Measurements from ENCODE around the gene TM9SF3. TPM values are rescaled to one million over a fixed set of nuclear protein-coding genes. Genes with fewer than 3 reads are reported as not detected.

The TM9SF3 gene
- total and polyA plus RNA-seq, 2 experiments from 2014 or later = 37.3 to 72.5 TPM

- no peaks in the 10 kb centered on the region for H3K36me3 Mint-ChIP-seq (ENCODE audit: low read depth)
- no peak overlapping the region for H3K4me3 Mint-ChIP-seq
- H3K27me3 Mint-ChIP-seq (ENCODE audit: insufficient read depth, low read depth, poor library complexity) = no peaks in the 10 kb centered on the region
- DNase-seq (ENCODE audit: low spot score) (peak; percentile 37), ATAC-seq (no peak)
- Histone ChIP-seq H3K4me3 (no peak overlapping the region), H3K79me2 (replicated peaks; ENCODE audit: insufficient read depth) (no peaks in the 10 kb centered on the region), H3F3A (replicated peaks; ENCODE audit: low read depth) (no peaks in the 10 kb centered on the region), H3K27me3 (ENCODE audit: insufficient read depth) (no peaks in the 10 kb centered on the region), H2AFZ (no peak overlapping the region), H3K9me2 (ENCODE audit: insufficient read depth) (no peaks in the 10 kb centered on the region), H3K36me3 (ENCODE audit: insufficient read depth) (no peaks in the 10 kb centered on the region), H4K20me1 (replicated peaks; ENCODE audit: insufficient read depth) (no peaks in the 10 kb centered on the region), H3K4me2 (no peak overlapping the region), H3K27ac (ENCODE audit: low read depth) (no peak overlapping the region), H3K4me1 (ENCODE audit: insufficient read depth) (no peaks in the 10 kb centered on the region)
- H3K4me1 Mint-ChIP-seq = no peaks in the 10 kb centered on the region
- no peak overlapping the region for H3K27ac Mint-ChIP-seq
- H3K9me3 Mint-ChIP-seq = no peaks in the 10 kb centered on the region
- TF ChIP-seq CREB1 (CRISPR knock-in tag; IDR thresholded peaks at IDR 0.05; ENCODE audit: low read depth) (no peak), ZNF114 (CRISPR knock-in tag; IDR thresholded peaks at IDR 0.05) (no peak), NANOG (IDR thresholded peaks at IDR 0.05; ENCODE audit: borderline replicate concordance) (no peak), STAT1 (IDR thresholded peaks at IDR 0.05; ENCODE audit: unreplicated experiment) (no peak)
Observed at GRCh38 chr10:96632974-96633710, 46.3 kb upstream of the TM9SF3 start.

GRCh38 chr10:96627292-96627691, 40.5 kb upstream of the TM9SF3 start:
- no peak overlapping the region for H2AFZ ChIP-seq
- H3K36me3 ChIP-seq (ENCODE audit: insufficient read depth) = no peaks in the 10 kb centered on the region
- H3K4me3 Mint-ChIP-seq = no peak overlapping the region
- peaks cover 2% of the 10 kb centered on the region for H3K27me3 Mint-ChIP-seq (ENCODE audit: insufficient read depth, low read depth, poor library complexity)
- no peaks in the 10 kb centered on the region for H3K9me3 Mint-ChIP-seq
- H3K79me2 ChIP-seq (replicated peaks; ENCODE audit: insufficient read depth) = no peaks in the 10 kb centered on the region
- H3F3A ChIP-seq (replicated peaks; ENCODE audit: low read depth) = no peaks in the 10 kb centered on the region
- 0 out of 2 replicates have a peak, but pooled peaks cover 3% of the 10 kb centered on the region for H4K20me1 ChIP-seq (replicated peaks; ENCODE audit: insufficient read depth)
- no peaks in the 10 kb centered on the region for H3K4me1 ChIP-seq (ENCODE audit: insufficient read depth)
- no peak overlapping the region for H3K4me3 ChIP-seq
- no peak overlapping the region for H3K27ac Mint-ChIP-seq
- ATAC-seq (no peak), DNase-seq (ENCODE audit: low spot score) (no peak)
- no peaks in the 10 kb centered on the region for H3K27me3 ChIP-seq (ENCODE audit: insufficient read depth)
- no peak overlapping the region for H3K4me2 ChIP-seq
- H3K36me3 Mint-ChIP-seq (ENCODE audit: low read depth) = no peaks in the 10 kb centered on the region
- no peaks in the 10 kb centered on the region for H3K4me1 Mint-ChIP-seq
- H3K27ac ChIP-seq (ENCODE audit: low read depth) = no peak overlapping the region
- H3K9me2 ChIP-seq (ENCODE audit: insufficient read depth) = no peaks in the 10 kb centered on the region
- TF ChIP-seq, protein P1, sequence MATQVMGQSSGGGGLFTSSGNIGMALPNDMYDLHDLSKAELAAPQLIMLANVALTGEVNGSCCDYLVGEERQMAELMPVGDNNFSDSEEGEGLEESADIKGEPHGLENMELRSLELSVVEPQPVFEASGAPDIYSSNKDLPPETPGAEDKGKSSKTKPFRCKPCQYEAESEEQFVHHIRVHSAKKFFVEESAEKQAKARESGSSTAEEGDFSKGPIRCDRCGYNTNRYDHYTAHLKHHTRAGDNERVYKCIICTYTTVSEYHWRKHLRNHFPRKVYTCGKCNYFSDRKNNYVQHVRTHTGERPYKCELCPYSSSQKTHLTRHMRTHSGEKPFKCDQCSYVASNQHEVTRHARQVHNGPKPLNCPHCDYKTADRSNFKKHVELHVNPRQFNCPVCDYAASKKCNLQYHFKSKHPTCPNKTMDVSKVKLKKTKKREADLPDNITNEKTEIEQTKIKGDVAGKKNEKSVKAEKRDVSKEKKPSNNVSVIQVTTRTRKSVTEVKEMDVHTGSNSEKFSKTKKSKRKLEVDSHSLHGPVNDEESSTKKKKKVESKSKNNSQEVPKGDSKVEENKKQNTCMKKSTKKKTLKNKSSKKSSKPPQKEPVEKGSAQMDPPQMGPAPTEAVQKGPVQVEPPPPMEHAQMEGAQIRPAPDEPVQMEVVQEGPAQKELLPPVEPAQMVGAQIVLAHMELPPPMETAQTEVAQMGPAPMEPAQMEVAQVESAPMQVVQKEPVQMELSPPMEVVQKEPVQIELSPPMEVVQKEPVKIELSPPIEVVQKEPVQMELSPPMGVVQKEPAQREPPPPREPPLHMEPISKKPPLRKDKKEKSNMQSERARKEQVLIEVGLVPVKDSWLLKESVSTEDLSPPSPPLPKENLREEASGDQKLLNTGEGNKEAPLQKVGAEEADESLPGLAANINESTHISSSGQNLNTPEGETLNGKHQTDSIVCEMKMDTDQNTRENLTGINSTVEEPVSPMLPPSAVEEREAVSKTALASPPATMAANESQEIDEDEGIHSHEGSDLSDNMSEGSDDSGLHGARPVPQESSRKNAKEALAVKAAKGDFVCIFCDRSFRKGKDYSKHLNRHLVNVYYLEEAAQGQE (IDR thresholded peaks at IDR 0.05; ENCODE audit: unreplicated experiment) = no peak
- TF ChIP-seq NANOG (IDR thresholded peaks at IDR 0.05; ENCODE audit: borderline replicate concordance) = no peak
- TF ChIP-seq JUNB (IDR thresholded peaks at IDR 0.05; ENCODE audit: unreplicated experiment) = no peak
- TF ChIP-seq CREB1 (CRISPR knock-in tag; IDR thresholded peaks at IDR 0.05; ENCODE audit: low read depth) = no peak
- no peak for TF ChIP-seq ZNF114 (CRISPR knock-in tag; IDR thresholded peaks at IDR 0.05)
- TF ChIP-seq STAT1 (IDR thresholded peaks at IDR 0.05; ENCODE audit: unreplicated experiment) = no peak
- TF ChIP-seq, protein P2, sequence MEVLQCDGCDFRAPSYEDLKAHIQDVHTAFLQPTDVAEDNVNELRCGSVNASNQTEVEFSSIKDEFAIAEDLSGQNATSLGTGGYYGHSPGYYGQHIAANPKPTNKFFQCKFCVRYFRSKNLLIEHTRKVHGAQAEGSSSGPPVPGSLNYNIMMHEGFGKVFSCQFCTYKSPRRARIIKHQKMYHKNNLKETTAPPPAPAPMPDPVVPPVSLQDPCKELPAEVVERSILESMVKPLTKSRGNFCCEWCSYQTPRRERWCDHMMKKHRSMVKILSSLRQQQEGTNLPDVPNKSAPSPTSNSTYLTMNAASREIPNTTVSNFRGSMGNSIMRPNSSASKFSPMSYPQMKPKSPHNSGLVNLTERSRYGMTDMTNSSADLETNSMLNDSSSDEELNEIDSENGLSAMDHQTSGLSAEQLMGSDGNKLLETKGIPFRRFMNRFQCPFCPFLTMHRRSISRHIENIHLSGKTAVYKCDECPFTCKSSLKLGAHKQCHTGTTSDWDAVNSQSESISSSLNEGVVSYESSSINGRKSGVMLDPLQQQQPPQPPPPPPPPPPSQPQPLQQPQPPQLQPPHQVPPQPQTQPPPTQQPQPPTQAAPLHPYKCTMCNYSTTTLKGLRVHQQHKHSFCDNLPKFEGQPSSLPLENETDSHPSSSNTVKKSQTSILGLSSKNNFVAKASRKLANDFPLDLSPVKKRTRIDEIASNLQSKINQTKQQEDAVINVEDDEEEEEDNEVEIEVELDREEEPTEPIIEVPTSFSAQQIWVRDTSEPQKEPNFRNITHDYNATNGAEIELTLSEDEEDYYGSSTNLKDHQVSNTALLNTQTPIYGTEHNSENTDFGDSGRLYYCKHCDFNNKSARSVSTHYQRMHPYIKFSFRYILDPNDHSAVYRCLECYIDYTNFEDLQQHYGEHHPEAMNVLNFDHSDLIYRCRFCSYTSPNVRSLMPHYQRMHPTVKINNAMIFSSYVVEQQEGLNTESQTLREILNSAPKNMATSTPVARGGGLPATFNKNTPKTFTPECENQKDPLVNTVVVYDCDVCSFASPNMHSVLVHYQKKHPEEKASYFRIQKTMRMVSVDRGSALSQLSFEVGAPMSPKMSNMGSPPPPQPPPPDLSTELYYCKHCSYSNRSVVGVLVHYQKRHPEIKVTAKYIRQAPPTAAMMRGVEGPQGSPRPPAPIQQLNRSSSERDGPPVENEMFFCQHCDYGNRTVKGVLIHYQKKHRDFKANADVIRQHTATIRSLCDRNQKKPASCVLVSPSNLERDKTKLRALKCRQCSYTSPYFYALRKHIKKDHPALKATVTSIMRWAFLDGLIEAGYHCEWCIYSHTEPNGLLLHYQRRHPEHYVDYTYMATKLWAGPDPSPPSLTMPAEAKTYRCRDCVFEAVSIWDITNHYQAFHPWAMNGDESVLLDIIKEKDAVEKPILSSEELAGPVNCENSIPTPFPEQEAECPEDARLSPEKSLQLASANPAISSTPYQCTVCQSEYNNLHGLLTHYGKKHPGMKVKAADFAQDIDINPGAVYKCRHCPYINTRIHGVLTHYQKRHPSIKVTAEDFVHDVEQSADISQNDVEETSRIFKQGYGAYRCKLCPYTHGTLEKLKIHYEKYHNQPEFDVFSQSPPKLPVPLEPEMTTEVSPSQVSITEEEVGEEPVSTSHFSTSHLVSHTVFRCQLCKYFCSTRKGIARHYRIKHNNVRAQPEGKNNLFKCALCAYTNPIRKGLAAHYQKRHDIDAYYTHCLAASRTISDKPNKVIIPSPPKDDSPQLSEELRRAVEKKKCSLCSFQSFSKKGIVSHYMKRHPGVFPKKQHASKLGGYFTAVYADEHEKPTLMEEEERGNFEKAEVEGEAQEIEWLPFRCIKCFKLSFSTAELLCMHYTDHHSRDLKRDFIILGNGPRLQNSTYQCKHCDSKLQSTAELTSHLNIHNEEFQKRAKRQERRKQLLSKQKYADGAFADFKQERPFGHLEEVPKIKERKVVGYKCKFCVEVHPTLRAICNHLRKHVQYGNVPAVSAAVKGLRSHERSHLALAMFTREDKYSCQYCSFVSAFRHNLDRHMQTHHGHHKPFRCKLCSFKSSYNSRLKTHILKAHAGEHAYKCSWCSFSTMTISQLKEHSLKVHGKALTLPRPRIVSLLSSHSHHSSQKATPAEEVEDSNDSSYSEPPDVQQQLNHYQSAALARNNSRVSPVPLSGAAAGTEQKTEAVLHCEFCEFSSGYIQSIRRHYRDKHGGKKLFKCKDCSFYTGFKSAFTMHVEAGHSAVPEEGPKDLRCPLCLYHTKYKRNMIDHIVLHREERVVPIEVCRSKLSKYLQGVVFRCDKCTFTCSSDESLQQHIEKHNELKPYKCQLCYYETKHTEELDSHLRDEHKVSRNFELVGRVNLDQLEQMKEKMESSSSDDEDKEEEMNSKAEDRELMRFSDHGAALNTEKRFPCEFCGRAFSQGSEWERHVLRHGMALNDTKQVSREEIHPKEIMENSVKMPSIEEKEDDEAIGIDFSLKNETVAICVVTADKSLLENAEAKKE (CRISPR knock-in tag; IDR thresholded peaks at IDR 0.05) = no peak
- no peak for TF ChIP-seq EZH2phosphoT487 (IDR thresholded peaks at IDR 0.05; ENCODE audit: unreplicated experiment)
- no peak for TF ChIP-seq EZH2 (IDR thresholded peaks at IDR 0.05; ENCODE audit: low read depth, unreplicated experiment)
- TF ChIP-seq ZNF331 (CRISPR knock-in tag; IDR thresholded peaks at IDR 0.05; ENCODE audit: low read depth) = no peak
- TF ChIP-seq POLR2AphosphoS5 (IDR thresholded peaks at IDR 0.05; ENCODE audit: low read depth) = no peak

Measured in GM23338 (cell line).